ENCODE results near the gene PITRM1. TPM values are rescaled to one million over a fixed set of nuclear protein-coding genes. Genes with fewer than 3 reads are reported as not detected.
"Not testable (repeated sequence)": the region's sequence is repeated elsewhere in the genome, so short reads cannot be mapped to it uniquely, and the experiment has no call there.

PITRM1 gene
- total RNA-seq, 2 experiments from 2014 or later = 84.8 to 97.9 TPM

DNA sequence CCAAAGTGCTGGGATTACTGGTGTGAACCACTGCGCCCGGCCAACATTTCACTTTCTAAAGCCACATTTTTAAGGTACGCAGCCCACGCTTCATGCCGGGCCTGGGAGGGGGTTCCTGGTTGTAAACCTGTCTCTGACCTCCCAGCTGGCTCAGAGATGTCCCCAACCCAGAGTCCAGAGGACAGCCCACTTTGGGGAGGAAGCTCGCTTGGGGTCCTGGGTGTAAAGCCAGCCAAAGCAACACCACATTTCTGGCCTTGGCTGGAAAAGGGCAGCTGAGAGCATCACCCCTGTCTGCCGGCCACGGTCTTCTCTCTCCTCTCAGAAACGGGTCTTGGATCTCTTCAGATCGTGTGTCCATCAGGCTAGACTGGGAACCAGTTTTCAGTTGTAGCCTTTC, 23.9 kb upstream of the PITRM1 start:
- intact Hi-C loops (cut with DNase I, micrococcal nuclease) = loop anchor here (2.0 to 5.0 kb wide), 5 partner anchors 546 to 1570 kb away; no protein-coding TSS in a partner anchor
- DNase-seq (no peak), ATAC-seq (no peak)
- Mint-ChIP-seq H3K27ac (no peak overlapping the region), H3K4me1 (peaks cover 11% of the 10 kb centered on the region), H3K36me3 (ENCODE audit: low read depth) (no peaks in the 10 kb centered on the region), H3K4me3 (no peak overlapping the region), H3K9me3 (ENCODE audit: low read depth) (no peaks in the 10 kb centered on the region), H3K27me3 (peaks cover 56% of the 10 kb centered on the region)
- CTCF ChIA-PET = interaction anchor here (2.1 to 2.3 kb wide), 2 partner anchors 9 to 13 kb away, joined by 5 to 18 read pairs; no protein-coding TSS in a partner anchor
- POLR2A ChIA-PET = interaction anchor here (0.6 kb wide), 1 partner anchor 10 kb away, joined by 6 read pairs; no protein-coding TSS in a partner anchor

DNA sequence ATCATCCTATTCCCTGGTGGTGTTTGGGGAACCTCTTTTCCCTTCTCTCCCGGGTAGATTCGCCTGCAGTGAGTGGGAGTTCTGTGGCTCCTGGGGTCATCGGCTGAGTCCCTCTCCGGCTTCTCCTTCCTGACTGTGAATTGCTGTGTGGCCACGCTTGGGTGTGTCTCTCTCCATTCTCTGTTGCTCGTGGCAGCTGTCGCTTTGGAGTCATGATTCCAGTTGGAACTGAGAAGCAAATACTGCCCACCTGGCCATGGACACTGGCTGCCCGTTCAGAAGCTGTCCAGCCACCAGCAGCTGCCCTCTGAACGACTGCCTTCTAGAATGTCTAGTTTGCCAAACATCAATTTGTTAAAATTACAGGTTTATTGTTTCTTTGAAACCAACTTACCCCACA, 23.1 kb upstream of the PITRM1 start:
- H3K9me3 Mint-ChIP-seq (ENCODE audit: low read depth) = no peaks in the 10 kb centered on the region

DNA sequence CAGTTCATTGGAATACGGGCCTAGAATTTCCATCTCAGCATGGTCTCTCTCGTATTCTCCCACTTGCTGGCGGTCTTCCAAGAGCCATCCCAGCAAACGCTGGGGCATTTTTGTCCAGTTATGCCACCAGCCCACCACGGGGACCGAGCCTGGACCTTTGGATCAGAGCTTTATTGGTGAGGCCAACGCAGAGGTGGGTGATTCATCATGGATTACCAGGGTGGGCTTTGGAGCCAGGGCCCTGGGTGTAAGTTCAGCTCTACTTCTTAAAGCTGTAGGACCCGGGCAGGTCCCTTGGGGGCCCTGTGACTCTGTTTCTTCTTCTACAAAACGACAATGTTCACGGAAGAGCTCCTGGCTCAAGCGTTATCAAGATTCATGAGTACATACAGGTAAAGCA, 22.7 kb upstream of the PITRM1 start:
- peaks cover 11% of the 10 kb centered on the region for H3K4me1 Mint-ChIP-seq
- POLR2A ChIA-PET = no interaction called here
- intact Hi-C loops (cut with DNase I, micrococcal nuclease) = loop anchor here (5.0 kb wide), 3 partner anchors 547 to 587 kb away; no protein-coding TSS in a partner anchor
- ATAC-seq (no peak), DNase-seq (no peak)
- H3K27ac Mint-ChIP-seq = no peak overlapping the region
- CTCF ChIA-PET = interaction anchor here (0.8 kb wide), 1 partner anchor 569 kb away, joined by 3 read pairs; no protein-coding TSS in a partner anchor
- no peaks in the 10 kb centered on the region for H3K36me3 Mint-ChIP-seq (ENCODE audit: low read depth)
- peaks cover 54% of the 10 kb centered on the region for H3K27me3 Mint-ChIP-seq
- H3K9me3 Mint-ChIP-seq (ENCODE audit: low read depth) = no peaks in the 10 kb centered on the region
- H3K4me3 Mint-ChIP-seq = no peak overlapping the region

More for the DNA sequence above, 23.1 kb upstream of the PITRM1 start:
- no peaks in the 10 kb centered on the region for H3K36me3 Mint-ChIP-seq (ENCODE audit: low read depth)
- no peak overlapping the region for H3K4me3 Mint-ChIP-seq
- intact Hi-C loops (cut with DNase I, micrococcal nuclease) = loop anchor here (2.0 to 5.0 kb wide), 5 partner anchors 547 to 1571 kb away; no protein-coding TSS in a partner anchor
- peaks cover 11% of the 10 kb centered on the region for H3K4me1 Mint-ChIP-seq
- CTCF ChIA-PET = interaction anchor here (0.8 to 2.3 kb wide), 2 partner anchors 14 to 568 kb away, joined by 3 to 5 read pairs; no protein-coding TSS in a partner anchor
- no peak for ATAC-seq
- peaks cover 57% of the 10 kb centered on the region for H3K27me3 Mint-ChIP-seq
- DNase-seq = no peak
- H3K27ac Mint-ChIP-seq = no peak overlapping the region
- POLR2A ChIA-PET = no interaction called here

DNA sequence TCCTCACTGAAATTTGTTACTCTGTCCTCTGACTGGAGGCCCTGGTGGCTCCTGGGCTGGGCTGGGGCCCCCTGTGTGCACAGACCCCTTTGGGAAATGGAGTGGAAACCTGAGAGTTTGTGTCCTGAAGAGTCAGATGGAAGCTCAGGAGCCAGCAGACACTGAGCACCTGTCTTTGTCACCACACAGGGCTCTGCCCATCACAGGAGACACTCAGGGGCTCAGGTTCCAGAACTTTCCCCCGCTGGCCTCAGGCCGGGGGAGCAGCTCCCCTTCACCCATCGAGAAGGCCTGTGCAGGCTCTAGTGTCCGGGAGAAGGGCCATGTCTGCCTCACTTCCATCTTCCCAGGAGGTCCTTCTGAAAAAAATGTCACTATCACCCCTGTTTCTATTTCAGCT, 22.3 kb upstream of the PITRM1 start:
- H3K4me1 Mint-ChIP-seq = peaks cover 11% of the 10 kb centered on the region
- ATAC-seq (no peak), DNase-seq (no peak)
- intact Hi-C loops (cut with DNase I, micrococcal nuclease) = loop anchor here (5.0 kb wide), 3 partner anchors 547 to 587 kb away; no protein-coding TSS in a partner anchor
- CTCF ChIA-PET = interaction anchor here (0.8 kb wide), 1 partner anchor 569 kb away, joined by 3 read pairs; no protein-coding TSS in a partner anchor
- POLR2A ChIA-PET = no interaction called here
- peaks cover 53% of the 10 kb centered on the region for H3K27me3 Mint-ChIP-seq
- H3K9me3 Mint-ChIP-seq (ENCODE audit: low read depth) = no peaks in the 10 kb centered on the region
- no peaks in the 10 kb centered on the region for H3K36me3 Mint-ChIP-seq (ENCODE audit: low read depth)
- H3K4me3 Mint-ChIP-seq = no peak overlapping the region
- no peak overlapping the region for H3K27ac Mint-ChIP-seq

DNA sequence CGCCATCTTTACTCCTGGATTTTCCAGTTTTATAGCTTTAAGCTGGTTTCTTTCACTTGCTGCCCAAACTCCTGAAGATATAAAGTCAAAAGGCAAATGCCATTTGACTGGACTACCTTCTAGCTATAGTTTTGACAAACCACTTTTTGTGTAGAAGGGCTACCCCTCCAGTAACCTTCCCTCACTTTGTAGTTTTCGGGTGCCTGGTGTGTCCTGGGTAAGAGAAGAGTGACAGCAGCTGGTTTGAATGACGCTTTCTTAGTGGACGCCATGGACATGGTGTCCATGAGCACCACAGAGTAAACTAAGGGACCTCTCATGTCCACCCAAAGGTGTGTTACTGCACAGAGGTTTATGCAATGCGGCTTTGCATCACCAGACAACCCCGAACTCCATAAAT, 21.2 kb upstream of the PITRM1 start:
- Mint-ChIP-seq H3K4me3 (no peak overlapping the region), H3K4me1 (peaks cover 11% of the 10 kb centered on the region), H3K27ac (no peak overlapping the region), H3K27me3 (peaks cover 45% of the 10 kb centered on the region), H3K36me3 (ENCODE audit: low read depth) (no peaks in the 10 kb centered on the region), H3K9me3 (ENCODE audit: low read depth) (no peaks in the 10 kb centered on the region)
- DNase-seq (no peak), ATAC-seq (no peak)
- intact Hi-C loops (cut with DNase I, micrococcal nuclease) = loop anchor here (1.0 to 2.0 kb wide), 2 partner anchors 1463 to 1573 kb away; no protein-coding TSS in a partner anchor
- ChIA-PET POLR2A (no interaction called here), CTCF (interaction anchor here (0.6 to 1.5 kb wide), 11 partner anchors 9 to 1733 kb away, joined by 3 to 5 read pairs (median 3); no protein-coding TSS in a partner anchor)

DNA sequence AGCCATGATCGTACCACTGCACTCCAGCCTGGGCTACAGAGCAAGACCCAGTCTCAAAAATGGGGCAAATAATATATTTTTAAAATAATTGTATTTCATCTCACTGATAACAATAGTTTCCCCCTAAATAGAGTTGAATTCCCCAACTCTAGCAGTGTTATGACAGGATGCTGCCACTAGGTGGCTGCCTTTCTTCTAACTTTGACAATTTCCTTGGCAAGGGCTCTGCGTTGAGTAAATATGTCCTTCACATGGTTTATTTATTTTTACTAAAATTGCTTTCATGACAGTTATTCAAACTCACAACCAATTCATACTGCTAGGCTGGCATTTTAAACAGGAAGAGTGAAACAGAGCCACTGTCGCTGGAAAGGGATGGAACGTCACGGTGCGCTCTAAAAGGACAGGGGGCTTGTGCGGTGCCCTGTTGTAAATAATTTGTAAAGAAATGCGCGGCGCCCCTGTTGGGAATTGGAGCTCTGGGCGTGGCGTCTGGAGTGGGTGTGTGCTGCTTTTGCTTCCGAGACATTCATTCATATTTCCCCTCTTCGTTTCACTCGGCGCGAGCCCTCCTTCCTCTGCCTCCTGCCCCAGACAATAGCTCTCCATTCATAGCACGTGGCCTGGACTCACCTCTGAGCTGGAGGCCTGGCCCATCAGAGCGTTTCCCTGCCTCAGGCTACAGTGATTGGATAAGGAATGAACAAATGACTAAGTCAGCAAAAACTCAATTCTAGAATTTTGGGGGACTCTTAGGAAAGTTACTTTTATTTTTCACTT, 20.5 kb upstream of the PITRM1 start:
- peaks cover 41% of the 10 kb centered on the region for H3K27me3 Mint-ChIP-seq
- ChIA-PET CTCF (interaction anchor here (0.6 to 1.5 kb wide), 14 partner anchors 10 to 1733 kb away, joined by 3 to 5 read pairs (median 3); no protein-coding TSS in a partner anchor), POLR2A (no interaction called here)
- peaks cover 7% of the 10 kb centered on the region for H3K4me1 Mint-ChIP-seq
- DNase-seq = peak; percentile 71
- no peaks in the 10 kb centered on the region for H3K9me3 Mint-ChIP-seq (ENCODE audit: low read depth)
- no peaks in the 10 kb centered on the region for H3K36me3 Mint-ChIP-seq (ENCODE audit: low read depth)
- ATAC-seq = no peak
- no peak overlapping the region for H3K4me3 Mint-ChIP-seq
- no peak overlapping the region for H3K27ac Mint-ChIP-seq
- intact Hi-C loops (cut with DNase I, micrococcal nuclease) = loop anchor here (1.0 to 2.0 kb wide), 2 partner anchors 1463 to 1574 kb away; no protein-coding TSS in a partner anchor

DNA sequence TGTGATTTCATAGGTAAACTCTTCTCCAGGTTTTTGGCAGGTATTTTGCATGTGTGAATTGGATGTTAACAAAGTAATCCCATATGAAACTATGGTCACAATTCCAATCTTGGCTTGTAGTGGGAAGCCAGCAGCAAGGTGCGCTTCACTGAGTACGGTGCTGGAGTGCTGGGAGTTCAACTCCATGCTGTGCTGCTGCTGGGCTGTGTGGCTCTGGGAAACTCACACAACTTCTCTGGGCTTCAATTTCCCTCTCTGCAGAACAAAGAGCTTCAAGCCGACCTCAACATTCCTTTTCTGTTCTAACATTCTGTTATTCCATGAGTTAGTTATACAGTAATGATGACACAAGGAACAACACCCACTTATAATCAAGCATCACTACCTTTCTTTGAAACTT, 18.2 kb upstream of the PITRM1 start:
- no peaks in the 10 kb centered on the region for H3K36me3 Mint-ChIP-seq (ENCODE audit: low read depth)
- intact Hi-C loops (cut with DNase I, micrococcal nuclease) = no loop called here
- peaks cover 39% of the 10 kb centered on the region for H3K27me3 Mint-ChIP-seq
- H3K9me3 Mint-ChIP-seq (ENCODE audit: low read depth) = no peaks in the 10 kb centered on the region
- ATAC-seq (no peak), DNase-seq (no peak)
- ChIA-PET CTCF (no interaction called here), POLR2A (no interaction called here)
- H3K4me3 Mint-ChIP-seq = no peak overlapping the region
- peaks cover 11% of the 10 kb centered on the region for H3K4me1 Mint-ChIP-seq
- no peak overlapping the region for H3K27ac Mint-ChIP-seq

DNA sequence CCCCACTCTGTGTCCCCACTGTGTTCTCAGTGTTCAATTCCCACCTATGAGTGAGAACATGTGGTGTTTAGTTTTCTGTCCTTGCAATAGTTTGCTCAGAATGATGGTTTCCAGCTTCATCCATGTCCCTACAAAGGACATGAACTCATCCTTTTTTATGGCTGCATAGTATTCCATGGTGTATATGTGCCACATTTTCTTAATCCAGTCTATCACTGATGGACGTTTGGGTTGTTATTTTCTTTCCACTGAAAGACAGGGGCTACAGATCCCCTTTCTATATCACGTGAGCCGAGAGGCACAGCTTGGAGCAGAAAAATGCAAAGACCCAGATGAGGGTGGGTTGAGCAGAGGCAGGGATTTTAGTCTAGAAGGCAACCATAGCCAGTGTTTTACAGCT, 14.6 kb upstream of the PITRM1 start:
- H3K27ac Mint-ChIP-seq; H3K9me3 Mint-ChIP-seq (ENCODE audit: low read depth); ATAC-seq; H3K4me3 Mint-ChIP-seq; DNase-seq; POLR2A ChIA-PET; H3K36me3 Mint-ChIP-seq (ENCODE audit: low read depth): not testable (repeated sequence)
- CTCF ChIA-PET = interaction anchor here (0.6 to 3.7 kb wide), 3 partner anchors 10 to 1564 kb away, joined by 3 to 18 read pairs (median 5); no protein-coding TSS in a partner anchor
- peaks cover 20% of the 10 kb centered on the region for H3K4me1 Mint-ChIP-seq
- intact Hi-C loops (cut with DNase I, micrococcal nuclease) = loop anchor here in 1 of 2 experiments (5.0 kb wide), 1 partner anchor 570 kb away; no protein-coding TSS in a partner anchor
- peaks cover 24% of the 10 kb centered on the region for H3K27me3 Mint-ChIP-seq

DNA sequence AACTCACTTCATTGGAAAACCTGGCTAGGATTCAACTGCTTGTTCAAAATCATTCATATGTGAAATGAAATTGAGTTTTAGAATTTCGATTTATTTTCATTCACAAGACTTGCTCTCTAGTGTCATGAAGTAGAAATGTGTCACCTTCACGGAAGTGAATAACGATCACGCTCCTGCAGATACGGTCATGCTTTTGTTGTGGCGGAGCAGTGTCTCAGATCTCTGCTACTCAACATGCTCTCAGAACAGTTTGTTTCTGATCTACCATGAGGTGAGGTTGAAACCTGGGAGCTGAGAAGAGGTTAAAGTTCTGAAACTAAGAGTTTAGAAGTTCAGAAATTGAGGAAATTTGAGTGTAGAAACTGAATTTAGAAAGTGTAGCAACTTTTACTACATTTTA, 13.8 kb upstream of the PITRM1 start:
- ChIA-PET POLR2A (interaction anchor here (0.6 kb wide), 1 partner anchor 10 kb away, joined by 6 read pairs; no protein-coding TSS in a partner anchor), CTCF (interaction anchor here (0.7 to 3.7 kb wide), 3 partner anchors 11 to 258 kb away, joined by 3 to 18 read pairs (median 5); no protein-coding TSS in a partner anchor)
- intact Hi-C loops (cut with DNase I, micrococcal nuclease) = loop anchor here in 1 of 2 experiments (1.0 to 5.0 kb wide), 2 partner anchors 11 to 571 kb away; no protein-coding TSS in a partner anchor
- Mint-ChIP-seq H3K27ac (no peak overlapping the region), H3K36me3 (ENCODE audit: low read depth) (no peaks in the 10 kb centered on the region), H3K4me3 (no peak overlapping the region), H3K4me1 (peaks cover 20% of the 10 kb centered on the region), H3K9me3 (ENCODE audit: low read depth) (peaks cover 2% of the 10 kb centered on the region), H3K27me3 (peaks cover 26% of the 10 kb centered on the region)
- ATAC-seq (peak; percentile 100), DNase-seq (peak; percentile 79)

DNA sequence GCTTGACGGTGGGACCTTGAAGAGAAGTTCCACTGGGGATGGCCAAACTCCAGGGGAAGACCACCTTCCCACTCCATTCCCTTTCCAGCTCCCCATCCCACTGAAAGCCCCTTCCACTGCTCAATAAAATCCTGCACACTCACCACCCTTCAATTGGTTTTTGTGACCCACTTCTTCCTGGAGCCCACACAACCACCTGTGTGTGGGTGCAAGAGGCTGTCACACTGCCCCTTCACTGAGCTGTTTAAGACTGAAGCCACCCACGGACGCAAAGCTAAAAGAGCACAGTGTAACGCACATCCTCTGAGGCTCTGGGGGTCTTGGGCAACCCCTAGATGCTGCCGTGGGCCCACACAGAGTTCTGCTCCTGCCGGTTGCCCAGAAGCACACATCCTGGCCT, 12.8 kb upstream of the PITRM1 start:
- intact Hi-C loops (cut with DNase I, micrococcal nuclease) = loop anchor here in 1 of 2 experiments (5.0 kb wide), 1 partner anchor 572 kb away; no protein-coding TSS in a partner anchor
- Mint-ChIP-seq H3K9me3 (ENCODE audit: low read depth) (peaks cover 2% of the 10 kb centered on the region), H3K4me1 (peaks cover 20% of the 10 kb centered on the region), H3K36me3 (ENCODE audit: low read depth) (no peaks in the 10 kb centered on the region), H3K27ac (no peak overlapping the region), H3K27me3 (peaks cover 20% of the 10 kb centered on the region), H3K4me3 (no peak overlapping the region)
- CTCF ChIA-PET = interaction anchor here (0.8 kb wide), 1 partner anchor 13 kb away, joined by 3 read pairs; no protein-coding TSS in a partner anchor
- DNase-seq (no peak), ATAC-seq (no peak)
- POLR2A ChIA-PET = interaction anchor here (0.6 to 1.0 kb wide), 2 partner anchors 13 to 591 kb away, joined by 3 to 5 read pairs; partner anchors contain the start of gene PITRM1

DNA sequence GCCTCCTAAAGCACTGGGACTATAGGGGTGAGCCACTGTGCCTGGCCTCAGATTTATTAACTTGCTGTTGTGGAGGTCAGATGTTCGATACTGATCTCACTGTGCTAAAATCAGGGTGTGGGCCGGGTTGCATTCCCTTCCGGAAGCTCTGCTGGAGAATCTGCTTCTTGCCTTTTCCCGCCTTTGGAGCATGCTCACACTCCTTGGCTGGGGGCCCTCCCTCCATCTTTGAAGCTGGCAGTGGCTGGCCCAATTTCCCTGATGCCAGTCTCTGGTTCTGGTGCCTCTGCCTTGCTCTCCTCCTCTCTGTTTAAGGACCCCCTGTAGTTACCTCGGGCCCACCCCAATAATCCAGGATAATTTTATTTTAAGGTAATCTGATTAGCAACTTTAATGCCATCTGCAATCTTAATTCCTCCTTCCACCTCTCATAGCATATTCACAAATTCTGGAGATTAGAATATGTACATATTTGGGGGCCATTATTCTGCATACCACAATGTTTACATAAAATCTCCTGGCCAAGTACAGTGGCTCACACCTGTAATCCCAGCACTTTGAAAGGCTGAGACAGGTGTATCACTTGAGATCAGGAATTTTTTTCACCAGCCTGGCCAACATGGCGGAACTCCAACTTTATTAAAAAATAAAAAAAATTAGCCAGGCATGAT, 7.9 kb upstream of the PITRM1 start:
- Mint-ChIP-seq H3K36me3 (ENCODE audit: low read depth) (no peaks in the 10 kb centered on the region), H3K27me3 (peaks cover 13% of the 10 kb centered on the region)
- POLR2A ChIA-PET = no interaction called here

More for the DNA sequence above, 7.9 kb upstream of the PITRM1 start:
- ATAC-seq = no peak
- no peak overlapping the region for H3K4me3 Mint-ChIP-seq
- H3K4me1 Mint-ChIP-seq = peaks cover 7% of the 10 kb centered on the region
- H3K9me3 Mint-ChIP-seq (ENCODE audit: low read depth) = peaks cover 2% of the 10 kb centered on the region
- H3K27ac Mint-ChIP-seq = no peak overlapping the region
- intact Hi-C loops (cut with DNase I, micrococcal nuclease) = no loop called here
- CTCF ChIA-PET = interaction anchor here (0.9 kb wide), 1 partner anchor 12 kb away, joined by 5 read pairs; no protein-coding TSS in a partner anchor
- no peak for DNase-seq
